ENCODE measurements around the gene MAGI2. TPM values are rescaled to one million over a fixed set of nuclear protein-coding genes. Genes with fewer than 3 reads are reported as not detected.

MAGI2 gene
- total RNA-seq, 5 donors from 2014 or later (not counting 1 experiment from before 2014, with no cell fraction given): 0.10 to 0.77 (median 0.22) TPM

DNA sequence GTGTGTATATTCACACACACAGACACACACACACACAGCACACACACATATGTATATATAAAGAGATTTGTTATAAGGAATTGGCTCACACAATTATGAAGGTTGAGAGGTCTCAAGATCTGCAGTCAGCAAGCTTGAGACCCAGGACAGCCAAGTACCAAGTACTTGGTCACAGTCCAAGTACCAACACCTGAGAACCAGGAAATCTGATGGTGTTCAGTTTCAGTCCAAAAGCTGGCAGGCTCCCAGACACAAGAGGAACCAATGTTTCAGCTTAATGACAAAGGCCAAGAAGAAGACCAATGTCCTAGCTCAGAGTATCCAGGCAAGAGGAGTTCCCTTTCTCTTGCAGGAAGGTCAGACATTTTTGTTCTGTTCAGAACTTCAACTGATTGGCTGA lies 780.2 kb downstream of the MAGI2 start:
- no peaks in the 10 kb centered on the region for H3K36me3 Mint-ChIP-seq
- no peak for ATAC-seq (replicated peaks in 1 of 4)
- no peak overlapping the region for H3K27ac ChIP-seq (ENCODE audit: low read length)
- no peaks in the 10 kb centered on the region for H3K27me3 ChIP-seq (replicated peaks in 1 of 2; ENCODE audit: control insufficient read depth in 2 of 2, extremely low read depth in 1 of 2, insufficient read depth in 2 of 2, low read length in 1 of 2)
- H3K9me3 ChIP-seq: no peaks in the 10 kb centered on the region
- peaks cover 0 to 5% (median 0%) of the 10 kb centered on the region in 3 donors for H3K9me3 Mint-ChIP-seq
- H3K4me3 Mint-ChIP-seq: no peak overlapping the region
- H3K27me3 Mint-ChIP-seq: no peaks in the 10 kb centered on the region
- H3K4me1 ChIP-seq (ENCODE audit: control insufficient read depth in 1 of 2, extremely low read depth in 1 of 2, insufficient read depth in 2 of 2, low read length in 2 of 2): no peaks in the 10 kb centered on the region
- no peak for DNase-seq
- H3K36me3 ChIP-seq (ENCODE audit: control insufficient read depth in 2 of 2, extremely low read depth in 1 of 2, insufficient read depth in 1 of 2, low read length in 1 of 2): no peaks in the 10 kb centered on the region
- POLR2A ChIA-PET: no interaction called here
- no peaks in the 10 kb centered on the region for H3K4me1 Mint-ChIP-seq
- no peak overlapping the region for H3K27ac Mint-ChIP-seq
- no peak overlapping the region for H3K4me3 ChIP-seq (ENCODE audit: control insufficient read depth in 1 of 2, extremely low read depth in 1 of 2, low read length in 1 of 2)
- CTCF ChIA-PET: no interaction called here

DNA sequence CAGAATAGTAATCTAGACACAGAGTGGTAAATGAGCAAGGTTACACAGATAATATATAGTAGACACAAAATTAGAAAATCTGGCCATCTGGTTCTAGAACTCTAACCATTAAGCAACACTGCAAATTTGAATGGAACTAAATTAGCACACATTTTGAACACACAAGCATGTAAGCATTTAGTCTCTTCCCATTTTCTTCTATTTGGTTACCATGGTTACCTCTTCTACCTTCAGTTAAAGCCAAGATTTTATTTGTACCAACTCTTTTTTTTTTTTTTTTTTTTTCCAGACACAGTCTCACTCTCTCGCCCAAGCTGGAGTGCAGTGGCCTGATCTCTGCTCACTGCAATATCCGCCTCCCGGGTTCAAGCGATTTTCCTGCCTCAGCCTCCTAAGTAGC lies 790.5 kb downstream of the MAGI2 start:
- Mint-ChIP-seq H3K36me3 (no peaks in the 10 kb centered on the region), H3K4me3 (no peak overlapping the region), H3K27me3 (no peaks in the 10 kb centered on the region), H3K9me3 (peaks cover 6 to 20% (median 14%) of the 10 kb centered on the region in 3 donors), H3K4me1 (no peaks in the 10 kb centered on the region), H3K27ac (no peak overlapping the region)
- H3K4me3 ChIP-seq (ENCODE audit: control insufficient read depth in 1 of 2, extremely low read depth in 1 of 2, low read length in 1 of 2): no peak overlapping the region
- no peaks in the 10 kb centered on the region for H3K9me3 ChIP-seq
- no CpG with 5 or more reads among the region's 4 CpGs for WGBS (ENCODE audit: insufficient coverage)
- H3K36me3 ChIP-seq (ENCODE audit: control insufficient read depth in 2 of 2, extremely low read depth in 1 of 2, insufficient read depth in 1 of 2, low read length in 1 of 2): no peaks in the 10 kb centered on the region
- DNase-seq: no peak
- ChIA-PET POLR2A (no interaction called here), CTCF (no interaction called here)
- no peaks in the 10 kb centered on the region for H3K27me3 ChIP-seq (replicated peaks in 1 of 2; ENCODE audit: control insufficient read depth in 2 of 2, extremely low read depth in 1 of 2, insufficient read depth in 2 of 2, low read length in 1 of 2)
- H3K4me1 ChIP-seq (ENCODE audit: control insufficient read depth in 1 of 2, extremely low read depth in 1 of 2, insufficient read depth in 2 of 2, low read length in 2 of 2): no peaks in the 10 kb centered on the region
- no peak for ATAC-seq (replicated peaks in 1 of 4)
- H3K27ac ChIP-seq (ENCODE audit: low read length): no peak overlapping the region

DNA sequence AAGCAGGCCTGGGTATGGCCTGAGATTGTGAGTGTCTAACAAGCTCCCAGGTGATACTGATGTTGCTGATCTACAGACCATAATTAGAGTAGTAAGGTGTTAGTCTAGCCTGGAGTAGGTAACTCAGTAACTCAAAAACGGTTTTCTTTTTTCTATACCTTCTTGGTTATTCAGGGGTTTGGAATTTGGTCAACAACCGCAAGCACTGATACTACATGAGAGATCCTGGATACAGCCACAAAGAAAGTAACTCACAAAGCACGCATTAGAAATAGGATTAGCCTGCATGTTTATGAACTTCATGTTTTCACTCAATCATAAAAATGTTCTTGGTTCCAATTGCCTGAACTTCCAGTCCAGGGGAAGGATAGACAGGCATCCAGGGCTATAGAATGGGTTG lies 803.5 kb downstream of the MAGI2 start:
- CTCF ChIA-PET: no interaction called here

DNA sequence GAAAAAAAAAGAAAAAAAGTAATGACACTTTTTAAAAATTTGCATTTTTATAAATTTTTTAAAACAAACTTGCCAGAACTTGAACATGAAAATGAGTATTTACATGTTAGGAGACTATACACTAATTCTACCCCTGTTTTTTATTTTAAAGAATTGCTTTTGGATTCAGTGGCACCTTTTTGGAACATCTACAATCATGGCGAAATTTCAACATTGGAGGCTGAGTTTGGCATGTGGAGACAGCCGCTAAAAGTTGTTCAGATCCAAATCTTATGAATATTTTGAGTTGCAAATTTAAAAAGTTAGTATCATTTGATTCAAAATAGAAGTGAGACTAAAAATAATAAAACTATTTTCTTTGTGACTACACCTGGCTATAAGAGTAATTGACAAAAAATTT lies 804.2 kb downstream of the MAGI2 start:
- Histone ChIP-seq H3K27me3 (replicated peaks in 1 of 2; ENCODE audit: control insufficient read depth in 2 of 2, extremely low read depth in 1 of 2, insufficient read depth in 2 of 2, low read length in 1 of 2) (no peaks in the 10 kb centered on the region), H3K36me3 (ENCODE audit: control insufficient read depth in 2 of 2, extremely low read depth in 1 of 2, insufficient read depth in 1 of 2, low read length in 1 of 2) (no peaks in the 10 kb centered on the region), H3K9me3 (no peaks in the 10 kb centered on the region), H3K27ac (ENCODE audit: low read length) (no peak overlapping the region), H3K4me1 (ENCODE audit: control insufficient read depth in 1 of 2, extremely low read depth in 1 of 2, insufficient read depth in 2 of 2, low read length in 2 of 2) (no peaks in the 10 kb centered on the region), H3K4me3 (ENCODE audit: control insufficient read depth in 1 of 2, extremely low read depth in 1 of 2, low read length in 1 of 2) (no peak overlapping the region)
- H3K27me3 Mint-ChIP-seq: no peaks in the 10 kb centered on the region
- no peak overlapping the region for H3K27ac Mint-ChIP-seq
- H3K9me3 Mint-ChIP-seq: peaks cover 0 to 16% (median 13%) of the 10 kb centered on the region in 3 donors
- no peaks in the 10 kb centered on the region for H3K4me1 Mint-ChIP-seq
- ChIA-PET CTCF (no interaction called here), POLR2A (no interaction called here)
- no peak overlapping the region for H3K4me3 Mint-ChIP-seq
- DNase-seq (no peak), ATAC-seq (replicated peaks in 1 of 4) (no peak)
- no CpG with 5 or more reads among the region's 2 CpGs for WGBS (ENCODE audit: insufficient coverage)
- no peaks in the 10 kb centered on the region for H3K36me3 Mint-ChIP-seq

More for the DNA sequence above, 803.5 kb downstream of the MAGI2 start:
- Mint-ChIP-seq H3K9me3 (peaks cover 0 to 16% (median 13%) of the 10 kb centered on the region in 3 donors), H3K36me3 (no peaks in the 10 kb centered on the region), H3K27me3 (no peaks in the 10 kb centered on the region), H3K27ac (no peak overlapping the region), H3K4me3 (no peak overlapping the region), H3K4me1 (no peaks in the 10 kb centered on the region)
- POLR2A ChIA-PET: no interaction called here
- Histone ChIP-seq H3K4me1 (ENCODE audit: control insufficient read depth in 1 of 2, extremely low read depth in 1 of 2, insufficient read depth in 2 of 2, low read length in 2 of 2) (no peaks in the 10 kb centered on the region), H3K27ac (ENCODE audit: low read length) (no peak overlapping the region), H3K27me3 (replicated peaks in 1 of 2; ENCODE audit: control insufficient read depth in 2 of 2, extremely low read depth in 1 of 2, insufficient read depth in 2 of 2, low read length in 1 of 2) (no peaks in the 10 kb centered on the region), H3K36me3 (ENCODE audit: control insufficient read depth in 2 of 2, extremely low read depth in 1 of 2, insufficient read depth in 1 of 2, low read length in 1 of 2) (no peaks in the 10 kb centered on the region), H3K4me3 (ENCODE audit: control insufficient read depth in 1 of 2, extremely low read depth in 1 of 2, low read length in 1 of 2) (no peak overlapping the region), H3K9me3 (no peaks in the 10 kb centered on the region)
- ATAC-seq (replicated peaks in 1 of 4) (no peak), DNase-seq (no peak)
- WGBS (ENCODE audit: insufficient coverage): no CpG with 5 or more reads among the region's 3 CpGs

DNA sequence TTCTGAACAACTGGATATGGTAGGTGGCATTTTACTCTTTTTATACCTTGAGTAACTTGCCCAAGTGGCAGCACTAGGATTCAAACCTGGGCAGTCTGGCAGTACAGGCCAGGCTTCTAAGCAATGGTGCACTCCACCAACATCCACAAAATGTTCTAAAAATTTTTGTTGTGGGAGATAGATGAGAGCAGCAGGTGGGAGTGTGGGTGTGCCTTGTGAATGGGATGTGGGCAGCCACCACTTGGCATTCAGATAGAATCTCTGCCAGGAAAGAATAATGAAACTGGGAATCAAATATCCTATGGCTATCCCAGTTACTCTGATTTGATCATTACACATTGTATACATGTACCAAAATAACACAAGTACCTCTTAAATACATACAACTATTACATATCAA lies 810.7 kb downstream of the MAGI2 start:
- no peak overlapping the region for H3K27ac Mint-ChIP-seq
- no peaks in the 10 kb centered on the region for H3K4me1 Mint-ChIP-seq
- no peak for DNase-seq
- H3K4me1 ChIP-seq (ENCODE audit: control insufficient read depth in 1 of 2, extremely low read depth in 1 of 2, insufficient read depth in 2 of 2, low read length in 2 of 2): no peaks in the 10 kb centered on the region
- H3K9me3 ChIP-seq: no peaks in the 10 kb centered on the region
- no peak overlapping the region for H3K4me3 Mint-ChIP-seq
- H3K27me3 Mint-ChIP-seq: no peaks in the 10 kb centered on the region
- ChIA-PET POLR2A (no interaction called here), CTCF (no interaction called here)
- peaks cover 0 to 5% (median 3%) of the 10 kb centered on the region in 3 donors for H3K9me3 Mint-ChIP-seq
- no peak overlapping the region for H3K4me3 ChIP-seq (ENCODE audit: control insufficient read depth in 1 of 2, extremely low read depth in 1 of 2, low read length in 1 of 2)
- H3K27ac ChIP-seq (ENCODE audit: low read length): no peak overlapping the region
- no peak for ATAC-seq (replicated peaks in 1 of 4)
- H3K27me3 ChIP-seq (replicated peaks in 1 of 2; ENCODE audit: control insufficient read depth in 2 of 2, extremely low read depth in 1 of 2, insufficient read depth in 2 of 2, low read length in 1 of 2): no peaks in the 10 kb centered on the region
- no peaks in the 10 kb centered on the region for H3K36me3 ChIP-seq (ENCODE audit: control insufficient read depth in 2 of 2, extremely low read depth in 1 of 2, insufficient read depth in 1 of 2, low read length in 1 of 2)
- no peaks in the 10 kb centered on the region for H3K36me3 Mint-ChIP-seq

DNA sequence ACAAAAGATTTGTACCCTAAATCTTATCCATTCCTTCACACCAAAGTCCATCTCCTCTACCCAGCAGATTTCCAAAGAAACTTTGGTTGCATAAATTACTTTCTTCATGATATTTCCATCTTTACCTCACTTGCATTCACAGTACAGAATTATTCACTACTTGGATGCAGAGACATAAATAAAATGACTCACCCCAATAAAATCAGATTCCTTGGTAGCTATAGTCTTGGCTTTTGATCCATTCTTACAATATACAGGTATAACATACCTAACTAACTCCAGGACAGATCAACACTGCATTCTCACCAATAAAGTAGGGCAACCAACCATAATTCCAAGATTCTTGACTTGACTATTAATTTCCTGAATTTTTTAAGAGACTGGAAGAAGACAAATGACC lies 815.1 kb downstream of the MAGI2 start:
- Mint-ChIP-seq H3K36me3 (no peaks in the 10 kb centered on the region), H3K27ac (no peak overlapping the region), H3K4me1 (no peaks in the 10 kb centered on the region), H3K4me3 (no peak overlapping the region), H3K27me3 (no peaks in the 10 kb centered on the region), H3K9me3 (peaks cover 0 to 5% (median 3%) of the 10 kb centered on the region in 3 donors)
- no peak for ATAC-seq (replicated peaks in 1 of 4)
- H3K27ac ChIP-seq (ENCODE audit: low read length): no peak overlapping the region
- no peaks in the 10 kb centered on the region for H3K9me3 ChIP-seq
- no peaks in the 10 kb centered on the region for H3K4me1 ChIP-seq (ENCODE audit: control insufficient read depth in 1 of 2, extremely low read depth in 1 of 2, insufficient read depth in 2 of 2, low read length in 2 of 2)
- no peak overlapping the region for H3K4me3 ChIP-seq (ENCODE audit: control insufficient read depth in 1 of 2, extremely low read depth in 1 of 2, low read length in 1 of 2)
- no peaks in the 10 kb centered on the region for H3K36me3 ChIP-seq (ENCODE audit: control insufficient read depth in 2 of 2, extremely low read depth in 1 of 2, insufficient read depth in 1 of 2, low read length in 1 of 2)
- CTCF ChIA-PET: no interaction called here
- POLR2A ChIA-PET: no interaction called here
- DNase-seq: no peak
- no peaks in the 10 kb centered on the region for H3K27me3 ChIP-seq (replicated peaks in 1 of 2; ENCODE audit: control insufficient read depth in 2 of 2, extremely low read depth in 1 of 2, insufficient read depth in 2 of 2, low read length in 1 of 2)

DNA sequence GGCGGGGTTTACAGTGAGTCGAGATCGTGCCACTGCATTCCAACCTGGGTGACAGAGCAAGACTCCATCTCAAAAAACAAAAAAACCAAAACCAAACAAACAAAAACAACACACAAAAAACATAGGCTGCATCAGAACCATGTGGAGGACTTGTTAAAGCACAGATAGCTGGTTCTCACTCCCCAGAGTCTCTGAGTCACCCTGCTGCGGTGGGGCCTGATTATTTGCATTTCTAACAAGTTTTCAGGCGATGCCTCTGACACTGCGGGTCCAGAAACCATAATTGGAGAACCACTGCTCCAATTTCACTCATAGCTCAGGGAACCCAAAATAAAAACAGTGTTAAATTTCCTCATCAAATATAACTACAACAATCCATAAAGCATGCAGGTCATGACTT lies 816.7 kb downstream of the MAGI2 start:
- CTCF ChIA-PET: no interaction called here
- no peak for DNase-seq
- Histone ChIP-seq H3K9me3 (no peaks in the 10 kb centered on the region), H3K27ac (ENCODE audit: low read length) (no peak overlapping the region), H3K4me1 (ENCODE audit: control insufficient read depth in 1 of 2, extremely low read depth in 1 of 2, insufficient read depth in 2 of 2, low read length in 2 of 2) (no peaks in the 10 kb centered on the region), H3K27me3 (replicated peaks in 1 of 2; ENCODE audit: control insufficient read depth in 2 of 2, extremely low read depth in 1 of 2, insufficient read depth in 2 of 2, low read length in 1 of 2) (no peaks in the 10 kb centered on the region), H3K4me3 (ENCODE audit: control insufficient read depth in 1 of 2, extremely low read depth in 1 of 2, low read length in 1 of 2) (no peak overlapping the region), H3K36me3 (ENCODE audit: control insufficient read depth in 2 of 2, extremely low read depth in 1 of 2, insufficient read depth in 1 of 2, low read length in 1 of 2) (no peaks in the 10 kb centered on the region)
- no peaks in the 10 kb centered on the region for H3K4me1 Mint-ChIP-seq
- H3K36me3 Mint-ChIP-seq: no peaks in the 10 kb centered on the region
- H3K9me3 Mint-ChIP-seq: peaks cover 0 to 9% (median 7%) of the 10 kb centered on the region in 3 donors
- POLR2A ChIA-PET: no interaction called here
- 92% methylated on average over 6 of the region's 6 CpGs for WGBS (ENCODE audit: insufficient coverage)
- ATAC-seq (replicated peaks in 1 of 4): no peak
- H3K27ac Mint-ChIP-seq: no peak overlapping the region
- H3K27me3 Mint-ChIP-seq: no peaks in the 10 kb centered on the region
- no peak overlapping the region for H3K4me3 Mint-ChIP-seq
